HG02970 (cell line): Measurements from ENCODE around the gene DMAC2.
A peak's percentile ranks its signal among the peaks of the same experiment; 100 is the strongest.
"Not testable (repeated sequence)": the region's sequence is repeated elsewhere in the genome, so short reads cannot be mapped to it uniquely, and the experiment has no call there.

Experiments used
- ATAC-seq: cut with Tn5 transposase; IDR thresholded peaks from one replicate; pipeline ENCODE4 v1.9.1; 2021; ENCODE audit warnings: mild to moderate bottlenecking, moderate library complexity, moderate number of reproducible peaks; ENCODE audit not compliant: unreplicated experiment, low FRiP score

Gene DMAC2

DNA sequence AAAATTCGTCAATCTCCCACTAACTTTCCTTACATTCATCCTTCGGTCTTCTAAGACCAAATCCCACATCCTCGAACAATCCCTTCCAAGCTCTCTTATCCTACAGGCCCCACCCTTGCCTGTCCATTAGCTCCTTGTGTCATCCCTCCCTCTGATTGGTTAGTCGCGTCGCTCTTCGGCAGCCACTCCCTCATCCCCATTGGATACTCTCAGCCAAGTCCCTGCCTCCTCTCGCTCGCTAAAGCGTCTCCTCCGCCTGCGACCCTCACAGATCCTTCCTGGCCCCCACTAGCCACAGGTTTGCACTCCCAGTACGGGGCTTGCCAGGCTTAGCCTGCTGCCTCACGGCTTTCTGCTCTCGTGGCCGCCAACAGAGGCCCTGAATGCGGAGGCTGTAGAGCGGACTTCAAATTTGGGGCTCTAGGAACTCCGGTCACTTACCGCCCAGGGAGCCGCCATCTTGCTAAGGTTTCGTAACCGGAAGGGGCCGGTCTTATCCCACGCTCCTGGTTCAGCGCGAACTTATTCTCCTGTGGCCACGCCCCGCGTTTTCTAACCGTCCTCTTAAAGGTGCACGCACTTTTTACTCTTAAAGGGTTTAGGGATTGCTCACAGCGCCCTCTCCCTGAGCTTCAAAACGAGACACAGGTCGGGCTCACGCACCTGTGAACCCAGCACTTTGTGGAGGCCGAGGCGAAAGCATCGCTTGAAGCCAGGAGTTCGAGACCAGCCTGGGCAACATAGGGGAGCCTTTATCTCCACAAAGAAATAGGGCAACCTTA, at the start of gene DMAC2:
DMAC2 (minus strand) TSS at position 472 of the 782 bp plus-strand sequence; CDS start at position 459, 13 bp downstream.
- peak; percentile 76 for ATAC-seq

- not testable (repeated sequence) for ATAC-seq
These were observed 47.2 kb upstream of the DMAC2 start for GRCh38 chr19:41486953-41487352.

GRCh38 chr19:41484822-41485221, 45.1 kb upstream of the DMAC2 start:
- no peak for ATAC-seq

DNA sequence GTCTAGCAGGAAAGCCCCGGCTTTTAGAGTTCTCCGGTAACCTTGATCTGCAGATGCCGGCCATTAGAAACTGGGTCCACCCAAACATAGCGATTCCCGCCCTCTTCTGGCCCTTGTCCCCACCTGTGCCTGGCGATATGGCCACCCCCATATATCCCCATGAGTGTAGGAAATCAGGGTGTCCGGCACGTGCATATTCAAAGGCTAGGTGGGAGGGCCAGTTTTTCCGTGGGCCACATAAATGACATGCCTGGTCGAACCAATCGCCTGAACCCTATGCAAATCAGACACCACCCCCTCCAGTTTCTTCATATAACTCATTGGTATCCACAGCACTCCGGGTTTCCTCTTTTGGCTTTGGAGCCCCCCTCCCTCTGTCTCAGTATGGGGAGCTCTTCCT, 40.6 kb upstream of the DMAC2 start:
- ATAC-seq, result no peak

DNA sequence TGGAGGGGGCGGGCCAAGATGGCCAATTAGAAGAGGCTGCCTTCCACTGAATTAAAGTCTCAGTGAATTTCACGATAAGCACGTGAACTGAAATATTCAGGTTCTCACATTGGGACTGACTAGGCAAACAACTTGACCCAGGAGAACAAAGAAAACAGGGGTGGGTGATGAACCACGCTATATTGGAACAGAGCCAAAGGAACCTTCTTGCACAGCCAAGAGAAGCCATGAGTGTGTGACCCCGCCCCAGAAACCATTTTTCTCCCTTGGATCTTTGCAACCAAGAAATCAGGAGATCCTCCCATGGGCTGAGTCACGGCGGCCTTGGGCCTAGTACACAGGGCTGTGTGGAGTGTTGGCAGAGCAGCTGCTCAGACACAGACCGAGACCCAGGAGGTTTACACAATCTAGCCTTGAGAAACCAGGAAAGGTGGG, 40.1 kb upstream of the DMAC2 start:
- ATAC-seq, result no peak

DNA sequence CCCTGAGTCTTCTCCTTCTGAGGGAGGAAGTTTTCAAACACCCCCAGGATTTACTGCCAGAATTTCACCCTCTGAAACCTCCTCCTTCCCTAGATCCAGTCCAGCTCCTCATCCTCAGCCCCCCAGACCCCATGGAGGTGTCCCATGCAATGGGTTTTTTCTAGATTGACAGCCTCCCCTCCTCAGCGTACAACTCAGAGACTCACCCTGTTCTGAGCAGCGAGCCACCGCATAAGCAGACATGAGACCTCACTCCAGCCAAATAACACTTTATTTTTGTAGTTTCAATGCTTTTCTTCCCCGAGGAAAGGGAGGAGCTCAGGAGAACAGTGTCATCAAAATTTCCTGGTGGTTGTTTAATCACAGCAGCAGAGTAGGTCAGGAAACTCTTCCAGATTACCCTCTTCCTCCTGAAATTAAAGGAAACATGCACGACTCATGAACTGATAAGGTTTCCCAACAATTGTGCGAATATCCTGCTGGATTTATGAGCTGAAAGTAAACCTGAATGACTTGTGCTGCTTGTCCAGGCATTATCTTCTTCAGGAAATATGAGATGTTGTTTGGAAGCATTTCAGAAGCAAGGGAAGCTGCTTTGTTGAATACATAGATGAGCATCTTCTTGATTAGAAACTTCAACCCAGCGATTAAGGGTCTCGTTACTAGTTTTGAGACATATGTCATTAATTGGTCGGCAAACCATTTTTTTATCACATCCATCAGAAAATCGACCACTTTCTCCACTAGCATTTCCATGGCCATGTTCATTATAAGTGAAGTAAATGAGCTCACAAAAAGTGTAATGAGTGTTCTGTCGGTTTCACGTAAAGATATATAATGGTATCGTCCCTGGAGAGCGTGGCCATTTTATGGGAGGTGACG, 39.4 kb upstream of the DMAC2 start:
- ATAC-seq, result no peak

DNA sequence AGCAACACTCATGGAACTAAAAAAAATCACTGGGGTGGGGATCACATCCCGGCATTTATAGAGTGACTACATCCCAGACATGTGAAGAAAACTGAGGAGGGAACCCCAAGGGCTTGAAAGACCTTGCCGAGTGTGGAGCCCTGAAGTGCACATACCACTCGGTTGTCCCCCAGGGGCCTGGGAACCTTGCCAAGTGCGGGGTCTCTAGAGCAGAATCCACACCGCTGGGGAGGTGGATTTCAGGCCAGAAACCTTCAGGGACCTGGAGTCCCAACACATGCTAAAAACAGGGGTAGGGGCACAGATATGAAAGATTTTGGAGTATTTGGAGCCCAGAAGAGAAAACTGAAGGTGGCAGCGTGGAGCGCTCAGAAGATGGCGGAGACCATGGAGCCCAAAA, 38.5 kb upstream of the DMAC2 start:
- ATAC-seq, result no peak

DNA sequence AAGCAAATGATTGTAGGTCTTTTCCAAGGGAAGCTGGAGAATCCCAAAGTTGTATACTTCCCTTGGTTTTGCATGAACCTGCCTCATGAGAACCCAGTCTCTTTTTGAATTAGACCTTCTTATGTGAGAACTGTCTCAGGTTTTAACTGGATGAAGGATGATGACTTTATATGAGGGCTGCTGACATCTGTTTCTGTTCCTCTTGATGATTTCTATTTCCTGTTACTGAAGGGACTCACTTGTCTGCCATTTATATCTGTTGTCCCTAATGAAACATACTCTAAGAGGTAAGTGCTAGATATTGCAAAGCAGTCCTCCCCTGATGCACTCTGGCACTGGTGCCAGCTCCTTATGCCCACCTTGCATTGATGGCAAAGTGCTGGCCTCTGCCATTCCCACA, 36.9 kb upstream of the DMAC2 start:
- ATAC-seq, result no peak

GRCh38 chr19:41463257-41464256, 23.8 kb upstream of the DMAC2 start:
- not testable (repeated sequence) for ATAC-seq

GRCh38 chr19:41462497-41462896, 22.8 kb upstream of the DMAC2 start:
- ATAC-seq, result no peak

- peak; percentile 71 for ATAC-seq
These were observed 17.5 kb upstream of the DMAC2 start for GRCh38 chr19:41457241-41457640.

DNA sequence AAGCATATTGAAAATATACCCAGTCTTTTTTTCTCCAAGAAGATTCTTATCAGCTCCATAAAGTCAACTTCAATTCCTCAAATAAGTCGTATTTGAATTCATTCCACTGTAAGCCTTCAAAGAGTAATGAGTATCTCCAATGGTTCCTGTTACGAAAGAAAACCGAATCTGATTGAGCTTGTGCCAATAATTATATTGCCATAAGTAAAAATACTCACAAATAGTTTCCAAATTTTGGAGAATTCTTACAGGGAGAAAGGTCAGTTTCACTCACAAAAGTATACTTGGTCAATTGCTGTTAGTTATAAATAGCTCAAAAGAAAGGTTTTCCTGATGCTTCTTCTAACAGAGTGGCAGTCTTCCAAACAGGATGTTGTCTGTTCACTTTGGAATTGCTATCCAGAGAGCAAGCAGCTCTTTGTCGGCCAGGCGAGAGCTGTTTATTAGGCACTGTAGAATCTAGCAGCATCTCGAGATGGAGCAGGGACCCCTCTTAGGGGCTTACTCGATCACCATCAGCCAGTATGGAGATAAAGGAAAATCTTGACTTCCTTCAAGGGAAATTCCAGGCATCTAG, 16.7 kb upstream of the DMAC2 start:
- no peak for ATAC-seq

GRCh38 chr19:41455936-41456335, 16.2 kb upstream of the DMAC2 start:
- ATAC-seq, result no peak

- ATAC-seq, result no peak
These were observed 13.0 kb upstream of the DMAC2 start for GRCh38 chr19:41452584-41453275.

GRCh38 chr19:41449865-41450178, 10.1 kb upstream of the DMAC2 start:
- ATAC-seq, result no peak

GRCh38 chr19:41449079-41449864, 9.6 kb upstream of the DMAC2 start:
- ATAC-seq, result no peak

DNA sequence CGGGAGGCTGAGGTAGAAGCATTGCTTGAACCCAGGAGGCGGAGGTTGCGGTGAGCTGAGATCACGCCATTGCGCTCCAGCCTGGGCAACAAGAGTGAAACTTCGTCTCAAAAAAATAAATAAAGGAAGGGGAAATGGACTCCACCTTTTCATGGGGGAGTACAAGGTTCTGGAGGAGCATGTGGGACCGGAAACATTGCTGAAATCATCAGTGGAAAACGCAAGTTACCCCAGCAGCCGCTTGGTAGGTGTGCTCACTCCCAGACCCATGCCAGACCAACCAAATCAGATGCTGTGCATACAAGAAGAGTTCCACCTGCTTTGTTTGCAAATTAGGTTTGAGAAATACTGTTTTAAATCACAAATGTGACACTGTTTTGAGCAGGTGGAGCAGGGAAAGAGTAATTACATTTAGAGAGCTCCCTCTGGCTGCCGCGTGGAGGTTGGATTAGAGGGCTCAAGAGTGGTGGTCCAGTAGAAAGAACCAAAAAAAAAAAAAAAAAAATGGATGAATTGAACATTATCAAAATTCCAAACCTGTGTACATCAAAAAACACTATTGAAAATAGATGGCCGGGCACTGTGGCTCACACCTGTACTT, 8.1 kb upstream of the DMAC2 start:
- ATAC-seq, result no peak

DNA sequence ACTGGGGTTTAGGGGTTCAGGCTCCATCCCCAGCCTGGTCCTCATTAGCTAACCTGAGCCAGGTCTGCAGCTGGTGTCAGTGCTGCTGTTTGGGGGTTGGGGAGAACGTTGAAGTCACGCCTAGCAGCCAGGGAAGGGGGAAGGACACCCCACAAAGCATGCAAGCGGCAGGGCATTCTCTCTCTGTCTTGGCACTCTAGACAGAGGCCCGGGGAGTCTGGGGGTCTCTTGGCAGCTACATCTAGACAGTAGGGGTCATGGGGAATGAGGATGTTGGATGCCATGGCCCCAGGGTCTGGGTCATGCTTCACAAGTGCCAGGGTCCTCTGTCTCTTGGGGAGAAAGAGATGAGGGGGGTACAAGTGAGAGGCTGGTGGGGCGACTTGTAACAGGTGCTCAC, 5.9 kb upstream of the DMAC2 start:
- no peak for ATAC-seq
